Measurements from ENCODE around the gene MRTFA.

Gene MRTFA

DNA sequence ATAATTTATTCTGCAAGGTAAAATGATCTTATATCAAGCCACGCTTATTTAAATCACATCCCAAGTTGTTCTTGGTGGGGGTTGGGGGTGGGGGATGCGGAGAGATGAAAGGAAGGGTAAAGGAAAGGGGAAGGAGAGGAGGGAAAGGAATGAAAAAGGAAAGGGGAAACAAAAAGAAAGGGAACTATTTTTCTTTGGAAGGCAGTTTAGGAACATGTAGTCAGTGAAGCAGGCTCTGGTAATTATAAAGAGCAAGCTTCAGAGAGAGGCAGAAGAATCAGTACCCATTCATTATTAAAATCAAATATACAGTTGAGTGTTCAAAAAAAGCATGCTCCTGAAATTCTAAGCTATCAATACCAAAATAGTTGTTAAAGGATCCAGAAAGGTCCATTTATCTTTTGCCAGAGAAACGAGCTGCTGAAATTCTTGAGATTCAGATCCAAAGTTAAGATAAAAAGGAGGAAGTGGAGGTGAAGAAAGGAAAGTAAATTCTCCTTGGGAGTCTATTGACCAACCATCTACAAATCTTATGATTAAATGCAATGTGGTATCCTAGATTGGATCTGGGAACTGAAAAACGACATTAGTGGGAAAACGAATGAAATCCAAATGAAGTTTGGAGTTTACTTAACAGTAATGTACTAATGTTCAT, 158.7 kb downstream of the MRTFA start:
- TF ChIP-seq, protein P1, sequence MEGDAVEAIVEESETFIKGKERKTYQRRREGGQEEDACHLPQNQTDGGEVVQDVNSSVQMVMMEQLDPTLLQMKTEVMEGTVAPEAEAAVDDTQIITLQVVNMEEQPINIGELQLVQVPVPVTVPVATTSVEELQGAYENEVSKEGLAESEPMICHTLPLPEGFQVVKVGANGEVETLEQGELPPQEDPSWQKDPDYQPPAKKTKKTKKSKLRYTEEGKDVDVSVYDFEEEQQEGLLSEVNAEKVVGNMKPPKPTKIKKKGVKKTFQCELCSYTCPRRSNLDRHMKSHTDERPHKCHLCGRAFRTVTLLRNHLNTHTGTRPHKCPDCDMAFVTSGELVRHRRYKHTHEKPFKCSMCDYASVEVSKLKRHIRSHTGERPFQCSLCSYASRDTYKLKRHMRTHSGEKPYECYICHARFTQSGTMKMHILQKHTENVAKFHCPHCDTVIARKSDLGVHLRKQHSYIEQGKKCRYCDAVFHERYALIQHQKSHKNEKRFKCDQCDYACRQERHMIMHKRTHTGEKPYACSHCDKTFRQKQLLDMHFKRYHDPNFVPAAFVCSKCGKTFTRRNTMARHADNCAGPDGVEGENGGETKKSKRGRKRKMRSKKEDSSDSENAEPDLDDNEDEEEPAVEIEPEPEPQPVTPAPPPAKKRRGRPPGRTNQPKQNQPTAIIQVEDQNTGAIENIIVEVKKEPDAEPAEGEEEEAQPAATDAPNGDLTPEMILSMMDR (IDR thresholded peaks at IDR 0.05; ENCODE audit: control extremely low read depth, extremely low read depth, low read depth, missing control alignments): no peak
- CTCF ChIA-PET: interaction anchor here (0.7 to 14.1 kb wide), 3 partner anchors 8 to 41 kb away, joined by 3 to 119 read pairs (median 3); no protein-coding TSS in a partner anchor
- POLR2A ChIA-PET: no interaction called here
- no peak for DNase-seq (ENCODE audit: extremely low spot score)

DNA sequence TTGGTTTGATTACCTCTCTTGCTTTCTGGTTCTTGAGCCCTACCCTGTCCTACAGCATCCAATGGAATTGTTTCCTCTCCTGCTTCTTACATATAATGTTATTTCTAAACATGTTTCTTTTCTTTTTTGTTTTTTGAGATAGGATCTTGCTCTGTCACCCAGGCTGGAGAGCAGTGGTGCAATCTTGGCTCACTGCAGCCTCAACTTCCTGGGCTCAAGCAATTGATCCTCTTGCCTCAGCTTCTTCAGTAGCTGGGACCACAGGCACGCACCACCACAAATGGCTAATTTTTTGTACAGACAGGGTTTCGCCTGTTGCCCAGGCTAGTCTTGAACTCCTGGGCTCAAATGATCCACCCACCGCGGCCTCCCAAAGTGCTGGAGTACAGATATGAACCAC, 160.2 kb downstream of the MRTFA start:
- ChIA-PET POLR2A (no interaction called here), CTCF (interaction anchor here (1.1 to 14.1 kb wide), 2 partner anchors 9 to 13 kb away, joined by 3 to 119 read pairs; no protein-coding TSS in a partner anchor)
- DNase-seq (ENCODE audit: extremely low spot score): no peak
- TF ChIP-seq, protein P1 (IDR thresholded peaks at IDR 0.05; ENCODE audit: control extremely low read depth, extremely low read depth, low read depth, missing control alignments): no peak

DNA sequence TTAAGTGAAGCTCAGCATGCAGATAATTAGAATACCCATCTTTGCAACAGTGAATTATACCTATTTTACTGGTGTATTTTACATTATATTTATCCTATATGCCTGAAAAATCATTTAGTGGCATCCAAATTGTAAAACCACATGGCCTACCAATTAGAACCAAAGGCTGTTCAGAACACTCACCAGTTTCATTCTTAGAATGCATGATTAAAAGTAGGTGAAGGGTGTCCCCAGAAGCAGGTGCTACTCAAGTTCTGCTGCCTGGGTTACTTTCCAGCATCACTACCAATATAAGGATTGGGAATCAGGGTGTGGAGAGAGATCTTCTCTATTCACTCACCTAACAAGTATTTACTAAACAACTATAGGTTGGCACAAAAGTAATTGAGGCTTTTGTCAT, 162.8 kb downstream of the MRTFA start:
- CTCF ChIA-PET: interaction anchor here (1.2 to 14.8 kb wide), 7 partner anchors 12 to 425 kb away, joined by 3 to 119 read pairs (median 4); no protein-coding TSS in a partner anchor
- TF ChIP-seq, protein P1 (IDR thresholded peaks at IDR 0.05; ENCODE audit: control extremely low read depth, extremely low read depth, low read depth, missing control alignments): no peak
- POLR2A ChIA-PET: no interaction called here
- no peak for DNase-seq (ENCODE audit: extremely low spot score)

DNA sequence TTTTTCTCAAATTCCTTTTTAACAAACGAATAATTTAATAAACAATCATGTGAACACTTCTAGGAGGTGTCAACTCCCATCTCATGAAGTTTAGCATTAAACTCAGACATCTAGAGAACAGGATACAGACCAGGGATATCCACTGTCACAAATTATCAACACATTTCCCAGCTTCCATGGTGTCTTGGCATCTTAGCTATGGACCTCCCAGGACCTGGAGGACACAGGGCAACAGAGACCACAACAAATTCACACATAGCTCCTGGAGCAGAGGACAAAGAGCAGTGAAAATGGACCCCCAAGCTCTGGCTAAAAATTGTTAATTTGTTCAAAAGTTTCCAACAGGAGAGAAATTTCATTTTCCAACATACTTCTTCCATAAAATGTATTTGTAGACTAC, 163.9 kb downstream of the MRTFA start:
- no peak for DNase-seq (ENCODE audit: extremely low spot score)
- POLR2A ChIA-PET: no interaction called here
- TF ChIP-seq, protein P1 (IDR thresholded peaks at IDR 0.05; ENCODE audit: control extremely low read depth, extremely low read depth, low read depth, missing control alignments): no peak
- CTCF ChIA-PET: interaction anchor here (1.3 to 14.8 kb wide), 6 partner anchors 10 to 35 kb away, joined by 3 to 119 read pairs (median 5); no protein-coding TSS in a partner anchor

DNA sequence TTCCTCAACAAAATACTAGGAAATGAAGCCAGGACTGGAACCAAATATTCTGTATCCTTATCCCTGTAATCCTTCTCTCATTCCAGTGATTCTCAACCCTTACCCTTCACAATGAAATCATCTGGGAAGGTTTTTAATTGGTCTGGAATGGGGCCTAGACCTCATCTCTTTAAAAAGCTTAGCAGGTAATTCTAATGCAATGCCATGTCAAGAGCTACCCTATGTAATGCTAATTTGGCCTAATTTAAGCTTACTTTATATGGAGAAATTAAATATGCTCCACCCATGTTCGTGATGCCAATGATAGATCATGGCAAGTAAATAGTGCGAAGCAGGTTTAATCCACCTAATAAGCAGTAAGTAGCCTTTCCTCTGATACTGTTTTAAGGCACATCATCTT, 164.5 kb downstream of the MRTFA start:
- TF ChIP-seq, protein P1 (IDR thresholded peaks at IDR 0.05; ENCODE audit: control extremely low read depth, extremely low read depth, low read depth, missing control alignments): no peak
- CTCF ChIA-PET: interaction anchor here (1.3 to 14.8 kb wide), 5 partner anchors 10 to 35 kb away, joined by 3 to 119 read pairs (median 4); no protein-coding TSS in a partner anchor
- no peak for DNase-seq (ENCODE audit: extremely low spot score)
- POLR2A ChIA-PET: no interaction called here

DNA sequence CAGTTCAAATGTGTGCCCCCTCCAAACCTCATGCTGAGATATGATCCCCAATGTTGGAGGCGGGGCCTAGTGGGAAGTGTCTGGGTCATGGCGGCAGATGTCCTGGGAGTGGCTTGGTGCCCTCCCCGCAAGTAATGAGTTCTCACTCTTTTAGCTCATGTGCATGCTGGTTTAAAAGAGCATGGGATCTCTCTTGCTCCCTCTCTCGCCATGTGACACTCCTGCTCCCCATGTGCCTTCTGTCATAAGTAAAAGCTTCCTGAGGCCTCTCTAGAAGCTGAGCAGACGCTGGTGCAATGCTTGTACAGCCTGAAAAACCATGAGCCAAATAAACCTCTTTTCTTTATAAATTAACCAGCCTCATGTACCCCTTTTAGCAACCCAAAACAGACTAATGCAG, 167.3 kb downstream of the MRTFA start:
- CTCF ChIA-PET: interaction anchor here (1.2 to 14.8 kb wide), 3 partner anchors 10 to 32 kb away, joined by 3 to 119 read pairs (median 95); no protein-coding TSS in a partner anchor

More for the DNA sequence above, 167.3 kb downstream of the MRTFA start:
- no peak for DNase-seq (ENCODE audit: extremely low spot score)
- POLR2A ChIA-PET: no interaction called here
- TF ChIP-seq, protein P1 (IDR thresholded peaks at IDR 0.05; ENCODE audit: control extremely low read depth, extremely low read depth, low read depth, missing control alignments): no peak

Measured in GM10248 (cell line).